CD14-positive monocyte (primary cell): Measurements from ENCODE around the gene CAMSAP3. TPM values are rescaled to one million over a fixed set of nuclear protein-coding genes. Genes with fewer than 3 reads are reported as not detected.

Experiments
- DNase-seq, 3 donors: peaks; one replicate each; pipeline ENCODE4 v3.0.0-alpha.2; 2011 to 2022
- H2AFZ ChIP-seq: 2 replicates; pipeline ENCODE4 v1.6.0; 2012; ENCODE audit warnings: mild to moderate bottlenecking, low read depth, low read length, inconsistent platforms; ENCODE audit not compliant: insufficient read depth, poor library complexity, severe bottlenecking
- H3K27ac ChIP-seq, 2 donors: 1 replicate in 1 of 2; 2 replicates in 1 of 2; pipeline ENCODE4 v1.5.1; 2012 to 2013; ENCODE audit warnings: low read length in 2 of 2, control low read depth in 1 of 2, inconsistent platforms in 1 of 2, low read depth in 1 of 2, mild to moderate bottlenecking in 1 of 2
- H3K27me3 ChIP-seq, 2 donors: one replicate each; pipeline versions ENCODE4 v1.6.0 to v1.6.1; 2011 to 2013; ENCODE audit warnings: low read length in 2 of 2; ENCODE audit not compliant: control insufficient read depth in 2 of 2, insufficient read depth in 2 of 2
- H3K36me3 ChIP-seq, 2 donors: replicated peaks in 1 of 2; 1 replicate in 1 of 2; 2 replicates in 1 of 2; pipeline versions ENCODE4 v1.5.1 to v1.6.1; 2012 to 2013; ENCODE audit warnings: low read length in 2 of 2, control low read depth in 1 of 2, inconsistent platforms in 1 of 2, mild to moderate bottlenecking in 1 of 2; ENCODE audit not compliant: insufficient read depth in 2 of 2, control insufficient read depth in 1 of 2
- H3K4me1 ChIP-seq, 2 donors: 1 replicate in 1 of 2; 2 replicates in 1 of 2; pipeline versions ENCODE4 v1.5.1 to v1.6.1; 2012 to 2013; ENCODE audit warnings: low read length in 2 of 2, control low read depth in 1 of 2, inconsistent platforms in 1 of 2, mild to moderate bottlenecking in 1 of 2, moderate library complexity in 1 of 2; ENCODE audit not compliant: insufficient read depth in 2 of 2, control insufficient read depth in 1 of 2
- H3K4me2 ChIP-seq: replicated peaks from 2 replicates; pipeline ENCODE3; 2012; ENCODE audit warnings: low read length, moderate library complexity, mild to moderate bottlenecking; ENCODE audit not compliant: poor library complexity, severe bottlenecking; ENCODE audit errors: extremely low read depth
- H3K4me3 ChIP-seq, 3 experiments: fragments of 200-600 bp in 1 of 3; sonication (generic) in 1 of 3; replicated peaks in 1 of 3; 1 replicate in 2 of 3; 2 replicates in 1 of 3; pipeline ENCODE4 v1.5.1; 2011 to 2013; ENCODE audit warnings: low read length in 3 of 3, mild to moderate bottlenecking in 3 of 3, control low read depth in 2 of 3, low read depth in 2 of 3, inconsistent platforms in 1 of 3, moderate library complexity in 1 of 3
- H3K79me2 ChIP-seq: 2 replicates; pipeline ENCODE4 v1.6.0; 2012; ENCODE audit warnings: mild to moderate bottlenecking, control low read depth, inconsistent platforms, low read length, moderate library complexity; ENCODE audit not compliant: insufficient read depth
- H3K9ac ChIP-seq: 2 replicates; pipeline ENCODE4 v1.6.0; 2017; ENCODE audit warnings: low read length, mild to moderate bottlenecking; ENCODE audit not compliant: insufficient read depth, poor library complexity, severe bottlenecking
- H3K9me3 ChIP-seq, 2 donors: replicated peaks in 1 of 2; 1 replicate in 1 of 2; 2 replicates in 1 of 2; pipeline versions ENCODE4 v1.5.1 to v1.6.1; 2012 to 2013; ENCODE audit warnings: low read length in 2 of 2, control low read depth in 1 of 2; ENCODE audit not compliant: control insufficient read depth in 1 of 2, insufficient read depth in 1 of 2
- H4K20me1 ChIP-seq: 2 replicates; pipeline ENCODE4 v1.6.0; 2012; ENCODE audit warnings: mild to moderate bottlenecking, low read length, control low read depth, moderate library complexity; ENCODE audit not compliant: insufficient read depth
- H3K27ac Mint-ChIP-seq, 7 donors: one replicate each; pipeline ENCODE4 v1.8.0; 2020; ENCODE audit warnings: mild to moderate bottlenecking in 7 of 7, mixed read lengths in 7 of 7, moderate library complexity in 6 of 7, inconsistent platforms in 2 of 7
- H3K27me3 Mint-ChIP-seq, 3 donors: one replicate each; pipeline ENCODE4 v1.8.0; 2021 to 2022; ENCODE audit warnings: low read depth in 3 of 3, mild to moderate bottlenecking in 3 of 3, mixed read lengths in 3 of 3, moderate library complexity in 3 of 3, inconsistent platforms in 1 of 3
- H3K36me3 Mint-ChIP-seq, 2 donors: one replicate each; pipeline ENCODE4 v1.8.0; 2020; ENCODE audit warnings: mixed read lengths in 2 of 2, inconsistent platforms in 1 of 2, mild to moderate bottlenecking in 1 of 2
- H3K4me1 Mint-ChIP-seq: one replicate; pipeline ENCODE4 v1.8.0; 2020; ENCODE audit warnings: mild to moderate bottlenecking, mixed read lengths
- H3K4me3 Mint-ChIP-seq, 2 donors: one replicate each; pipeline ENCODE4 v1.8.0; 2020; ENCODE audit warnings: mild to moderate bottlenecking in 2 of 2, mixed read lengths in 2 of 2, moderate library complexity in 1 of 2
- H3K9me3 Mint-ChIP-seq, 7 donors: one replicate each; pipeline ENCODE4 v1.8.0; 2020 to 2022; ENCODE audit warnings: mixed read lengths in 7 of 7, mild to moderate bottlenecking in 6 of 7, moderate library complexity in 6 of 7, inconsistent platforms in 2 of 7
- CTCF ChIP-seq: fragments of 200-600 bp; IDR thresholded peaks from one replicate; pipeline ENCODE4 v1.8.0; 2022; ENCODE audit warnings: antibody characterized with exemption, mild to moderate bottlenecking
- WGBS: methylation state at CpG from one replicate; pipeline ENCODE4 v1.1.5; 2013; ENCODE audit warnings: missing lambda C conversion rate; ENCODE audit not compliant: insufficient coverage; 5-methylcytosine and 5-hydroxymethylcytosine counted together
- intact Hi-C, 2 donors: fragments of 100-400 bp; cut with micrococcal nuclease; formaldehyde crosslinking; loops; one replicate each; pipeline versions ENCODE4 v1.15.0 to v1.15.1; 2023
- polyA plus RNA-seq, 3 donors: library from polyadenylated mRNA; depleted of rRNA in 1 of 3; unstranded in 2 of 3; stranded (reverse) in 1 of 3; fragments of 300-500 nt in 2 of 3; fragments of >200 nt in 1 of 3; fragmentation: Illumina TruSeq in 2 of 3; gene quantifications; 1 replicate in 2 of 3; 2 replicates in 1 of 3; pipeline ENCODE4 v1.2.3, GENCODE V29; 2012 to 2021

The CAMSAP3 gene
- polyA plus RNA-seq, 3 donors, result 0.05 TPM; not detected in 2

DNA sequence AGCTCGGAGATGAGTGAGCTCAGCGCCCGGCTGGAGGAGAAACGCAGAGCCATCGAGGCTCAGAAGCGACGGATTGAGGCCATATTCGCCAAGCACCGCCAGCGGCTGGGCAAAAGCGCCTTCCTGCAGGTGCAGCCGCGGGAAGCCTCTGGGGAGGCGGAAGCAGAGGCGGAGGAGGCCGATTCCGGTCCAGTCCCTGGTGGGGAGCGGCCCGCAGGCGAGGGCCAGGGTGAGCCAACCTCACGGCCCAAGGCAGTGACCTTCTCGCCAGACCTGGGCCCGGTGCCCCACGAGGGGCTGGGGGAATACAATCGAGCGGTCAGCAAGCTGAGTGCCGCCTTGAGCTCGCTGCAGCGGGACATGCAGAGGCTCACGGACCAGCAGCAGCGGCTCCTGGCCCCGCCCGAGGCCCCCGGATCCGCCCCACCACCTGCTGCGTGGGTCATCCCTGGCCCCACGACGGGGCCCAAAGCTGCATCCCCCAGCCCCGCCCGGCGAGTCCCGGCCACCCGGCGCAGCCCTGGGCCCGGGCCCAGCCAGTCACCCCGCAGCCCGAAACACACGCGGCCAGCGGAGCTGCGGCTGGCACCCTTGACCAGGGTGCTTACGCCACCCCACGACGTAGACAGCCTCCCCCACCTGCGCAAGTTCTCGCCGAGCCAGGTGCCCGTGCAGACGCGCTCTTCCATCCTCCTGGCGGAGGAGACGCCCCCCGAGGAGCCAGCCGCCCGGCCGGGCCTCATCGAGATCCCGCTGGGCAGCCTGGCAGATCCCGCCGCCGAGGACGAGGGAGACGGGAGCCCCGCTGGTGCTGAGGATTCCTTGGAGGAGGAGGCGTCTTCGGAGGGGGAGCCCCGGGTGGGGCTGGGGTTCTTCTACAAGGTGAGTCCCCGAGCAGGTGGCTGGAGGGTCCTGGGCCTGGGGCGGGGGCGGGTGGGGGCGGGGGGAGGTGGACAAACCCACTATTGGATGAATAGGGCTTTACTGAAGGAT lies 16.9 kb downstream of the CAMSAP3 start:
- H2AFZ ChIP-seq, result no peak overlapping the region
- no peaks in the 10 kb centered on the region for H3K27me3 ChIP-seq
- Mint-ChIP-seq H3K4me1 (peaks cover 7% of the 10 kb centered on the region), H3K27ac (no peak overlapping the region), H3K27me3 (peaks cover 0 to 4% (median 2%) of the 10 kb centered on the region in 3 donors), H3K36me3 (peaks cover 4 to 6% of the 10 kb centered on the region in 2 donors), H3K4me3 (no peak overlapping the region), H3K9me3 (peaks cover 0 to 3% (median 0%) of the 10 kb centered on the region in 7 donors)
- no peak for DNase-seq
- H3K27ac ChIP-seq, result no peak overlapping the region
- intact Hi-C loops, result no loop called here
- H3K4me2 ChIP-seq, result no peak overlapping the region
- no peak for TF ChIP-seq CTCF
- H4K20me1 ChIP-seq, result no peaks in the 10 kb centered on the region
- no peaks in the 10 kb centered on the region for H3K9me3 ChIP-seq
- H3K4me1 ChIP-seq, result peaks cover 0 to 5% of the 10 kb centered on the region in 2 donors
- H3K4me3 ChIP-seq, result no peak overlapping the region
- H3K79me2 ChIP-seq, result no peaks in the 10 kb centered on the region
- no peak overlapping the region for H3K9ac ChIP-seq
- H3K36me3 ChIP-seq, result no peaks in the 10 kb centered on the region
- 95% methylated on average over 66 of the region's 81 CpGs for WGBS

DNA sequence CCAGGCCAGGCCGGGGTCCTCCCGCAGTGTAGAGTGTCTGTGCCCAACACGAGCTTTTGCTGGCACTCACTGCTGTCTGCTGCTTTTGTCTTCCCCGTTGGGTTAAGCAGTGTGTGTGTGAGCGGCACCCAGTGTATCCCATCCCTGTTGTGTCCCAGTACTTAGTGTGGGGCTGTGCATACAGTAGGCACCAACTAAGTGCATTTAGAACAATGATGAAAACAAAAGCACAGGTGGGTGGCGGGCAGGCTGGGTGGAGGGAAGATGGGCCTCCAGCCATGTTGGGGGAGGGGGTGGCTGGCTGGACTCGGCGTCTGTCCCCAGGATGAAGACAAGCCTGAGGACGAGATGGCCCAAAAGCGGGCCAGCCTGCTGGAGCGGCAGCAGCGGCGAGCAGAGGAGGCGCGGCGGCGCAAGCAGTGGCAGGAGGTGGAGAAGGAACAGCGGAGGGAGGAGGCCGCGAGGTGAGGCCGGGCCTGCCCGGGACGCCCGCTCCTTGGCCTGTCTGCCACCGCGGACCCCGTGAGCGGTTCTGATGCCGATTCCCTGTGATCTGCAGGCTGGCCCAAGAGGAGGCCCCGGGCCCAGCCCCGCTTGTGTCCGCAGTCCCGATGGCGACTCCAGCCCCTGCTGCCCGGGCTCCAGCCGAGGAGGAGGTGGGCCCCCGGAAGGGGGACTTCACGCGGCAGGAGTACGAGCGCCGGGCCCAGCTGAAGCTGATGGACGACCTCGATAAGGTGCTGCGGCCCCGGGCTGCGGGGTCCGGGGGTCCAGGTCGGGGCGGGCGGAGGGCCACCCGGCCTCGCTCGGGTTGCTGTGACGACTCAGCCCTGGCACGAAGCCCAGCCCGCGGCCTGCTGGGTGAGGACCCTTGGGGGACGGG lies 19.4 kb downstream of the CAMSAP3 start:
- no peaks in the 10 kb centered on the region for H4K20me1 ChIP-seq
- peaks cover 0 to 14% of the 10 kb centered on the region in 2 donors for H3K4me1 ChIP-seq
- no peak overlapping the region for H2AFZ ChIP-seq
- WGBS, result 97% methylated on average over 32 of the region's 59 CpGs
- H3K36me3 Mint-ChIP-seq, result peaks cover 22 to 26% of the 10 kb centered on the region in 2 donors
- no peak overlapping the region for H3K4me2 ChIP-seq
- peaks cover 2 to 4% (median 2%) of the 10 kb centered on the region in 3 donors for H3K27me3 Mint-ChIP-seq
- H3K9me3 ChIP-seq, result no peaks in the 10 kb centered on the region
- peaks cover 10 to 20% of the 10 kb centered on the region in 2 donors for H3K36me3 ChIP-seq
- H3K79me2 ChIP-seq, result no peaks in the 10 kb centered on the region
- H3K4me3 ChIP-seq, result no peak overlapping the region
- intact Hi-C loops, result no loop called here
- peaks cover 0 to 7% (median 0%) of the 10 kb centered on the region in 7 donors for H3K9me3 Mint-ChIP-seq
- no peak for DNase-seq
- H3K4me1 Mint-ChIP-seq, result peaks cover 17% of the 10 kb centered on the region
- no peak overlapping the region for H3K27ac ChIP-seq
- no peak for TF ChIP-seq CTCF
- no peak overlapping the region for H3K4me3 Mint-ChIP-seq
- H3K27ac Mint-ChIP-seq, result no peak overlapping the region
- no peaks in the 10 kb centered on the region for H3K27me3 ChIP-seq
- no peak overlapping the region for H3K9ac ChIP-seq
